ENCODE data around the gene SLAMF1. TPM values are rescaled to one million over a fixed set of nuclear protein-coding genes. Genes with fewer than 3 reads are reported as not detected.
"Not testable (repeated sequence)": the region's sequence is repeated elsewhere in the genome, so short reads cannot be mapped to it uniquely, and the experiment has no call there.

The SLAMF1 gene
- total RNA-seq, 1 donor from 2014 or later, result under 0.01 TPM

GRCh38 chr1:160640359-160641123, 6.3 kb downstream of the SLAMF1 start:
- DNase-seq (ENCODE audit: low read depth in 2 of 2), result no peak

- peak; percentile 21 to 35 for DNase-seq (ENCODE audit: low read depth in 2 of 2)
Measured at GRCh38 chr1:160639652-160640051, 7.2 kb downstream of the SLAMF1 start.

DNA sequence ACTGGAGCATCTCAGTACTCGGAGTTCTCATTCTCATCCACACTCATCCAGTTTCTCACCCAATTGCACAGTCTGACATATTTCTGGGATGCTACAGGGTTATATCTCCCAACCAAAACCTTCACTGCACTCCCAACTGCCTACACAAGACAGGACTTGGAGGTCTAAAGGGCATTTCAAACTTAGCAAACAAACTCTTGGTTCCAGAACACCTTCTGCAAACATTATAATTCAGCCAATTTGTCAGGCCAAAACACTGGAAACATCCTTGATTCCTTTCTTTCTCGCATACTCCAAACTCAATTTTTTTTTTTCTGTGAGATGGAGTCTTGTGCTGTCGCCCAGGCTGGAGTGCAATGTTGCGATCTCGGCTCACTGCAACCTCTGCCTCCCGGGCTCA, 7.9 kb downstream of the SLAMF1 start:
- DNase-seq (ENCODE audit: low read depth in 2 of 2), result no peak

GRCh38 chr1:160638540-160638857, 8.3 kb downstream of the SLAMF1 start:
- DNase-seq (ENCODE audit: low read depth in 2 of 2), result no peak

GRCh38 chr1:160637821-160638539, 8.9 kb downstream of the SLAMF1 start:
- DNase-seq (ENCODE audit: low read depth in 2 of 2), result peak; percentile 17 to 65

- DNase-seq (ENCODE audit: low read depth in 2 of 2), result no peak
Measured at GRCh38 chr1:160637065-160637464, 9.8 kb downstream of the SLAMF1 start.

DNA sequence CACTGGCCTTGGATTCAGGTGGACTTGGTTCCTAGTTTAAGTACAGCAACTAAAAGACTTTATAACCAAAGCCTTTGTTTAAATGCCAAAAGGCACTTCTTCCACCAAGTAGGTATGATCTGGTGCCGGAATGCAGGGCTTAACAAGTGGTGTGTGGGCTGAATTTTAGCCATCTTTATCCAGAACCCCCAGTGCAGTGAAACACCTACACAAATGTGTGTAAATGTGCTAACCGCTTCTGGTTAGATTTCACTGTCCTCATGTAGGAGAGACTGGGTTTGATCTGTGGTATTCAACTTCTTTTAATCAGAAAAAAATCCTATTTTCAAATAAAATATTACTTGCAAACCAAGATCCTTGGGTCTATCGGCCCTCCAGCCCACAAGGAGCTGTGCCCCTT, 10.3 kb downstream of the SLAMF1 start:
- no peak for DNase-seq (ENCODE audit: low read depth in 2 of 2)

DNA sequence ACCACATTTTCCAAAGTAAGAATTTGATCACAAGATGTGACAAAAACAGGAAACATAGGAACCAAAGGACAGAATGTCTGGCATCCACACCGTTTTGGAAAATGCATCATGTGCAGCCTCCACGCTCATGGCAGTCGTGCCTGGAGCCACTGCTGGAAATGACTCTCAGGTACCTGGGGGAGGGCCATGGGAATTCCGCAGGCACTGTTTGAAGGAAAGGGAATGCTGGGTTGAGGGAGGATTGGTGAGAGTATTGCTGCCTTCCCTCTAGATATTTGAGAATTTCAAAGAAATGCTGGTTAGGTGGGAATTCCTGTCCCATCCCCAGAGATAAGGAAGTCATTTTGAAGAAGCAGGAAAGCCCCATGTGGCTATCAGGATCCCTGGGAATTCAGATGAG, 10.8 kb downstream of the SLAMF1 start:
- peak; percentile 48 to 94 for DNase-seq (ENCODE audit: low read depth in 2 of 2)

- DNase-seq (ENCODE audit: low read depth in 2 of 2), result no peak
Measured at GRCh38 chr1:160634543-160635491, 12.0 kb downstream of the SLAMF1 start.

DNA sequence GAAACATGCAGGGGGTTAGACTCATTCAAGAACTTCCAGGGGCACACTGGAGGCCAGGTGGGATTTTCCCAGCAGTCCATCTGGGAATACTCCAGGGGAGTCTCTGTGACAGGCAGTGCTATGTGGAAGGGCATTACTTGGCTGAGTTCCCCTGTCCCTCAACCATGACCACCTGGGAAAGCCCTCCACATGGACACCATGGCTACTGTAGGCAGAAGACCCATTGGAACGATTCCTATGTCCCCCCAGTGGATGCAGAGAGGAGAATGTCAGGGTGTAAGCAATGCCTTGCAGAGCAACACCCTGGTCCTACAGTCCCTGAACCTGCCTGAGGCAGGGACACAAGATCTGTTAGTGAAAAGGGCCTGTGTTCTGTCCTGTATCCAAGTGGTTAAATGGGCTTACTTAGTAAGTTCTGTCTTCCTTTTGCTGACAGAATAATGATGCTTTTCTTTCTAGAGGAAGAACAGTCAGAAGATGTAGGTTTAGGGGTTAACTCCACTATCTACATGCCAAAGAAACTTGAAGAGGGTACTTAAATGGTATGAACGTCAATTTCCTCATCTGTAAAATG, 13.4 kb downstream of the SLAMF1 start:
- no peak for DNase-seq (ENCODE audit: low read depth in 2 of 2)

- no peak for DNase-seq (ENCODE audit: low read depth in 2 of 2)
Measured at GRCh38 chr1:160631983-160632625, 14.7 kb downstream of the SLAMF1 start.

GRCh38 chr1:160630523-160631451, 16.1 kb downstream of the SLAMF1 start:
- no peak for DNase-seq (ENCODE audit: low read depth in 2 of 2)

DNA sequence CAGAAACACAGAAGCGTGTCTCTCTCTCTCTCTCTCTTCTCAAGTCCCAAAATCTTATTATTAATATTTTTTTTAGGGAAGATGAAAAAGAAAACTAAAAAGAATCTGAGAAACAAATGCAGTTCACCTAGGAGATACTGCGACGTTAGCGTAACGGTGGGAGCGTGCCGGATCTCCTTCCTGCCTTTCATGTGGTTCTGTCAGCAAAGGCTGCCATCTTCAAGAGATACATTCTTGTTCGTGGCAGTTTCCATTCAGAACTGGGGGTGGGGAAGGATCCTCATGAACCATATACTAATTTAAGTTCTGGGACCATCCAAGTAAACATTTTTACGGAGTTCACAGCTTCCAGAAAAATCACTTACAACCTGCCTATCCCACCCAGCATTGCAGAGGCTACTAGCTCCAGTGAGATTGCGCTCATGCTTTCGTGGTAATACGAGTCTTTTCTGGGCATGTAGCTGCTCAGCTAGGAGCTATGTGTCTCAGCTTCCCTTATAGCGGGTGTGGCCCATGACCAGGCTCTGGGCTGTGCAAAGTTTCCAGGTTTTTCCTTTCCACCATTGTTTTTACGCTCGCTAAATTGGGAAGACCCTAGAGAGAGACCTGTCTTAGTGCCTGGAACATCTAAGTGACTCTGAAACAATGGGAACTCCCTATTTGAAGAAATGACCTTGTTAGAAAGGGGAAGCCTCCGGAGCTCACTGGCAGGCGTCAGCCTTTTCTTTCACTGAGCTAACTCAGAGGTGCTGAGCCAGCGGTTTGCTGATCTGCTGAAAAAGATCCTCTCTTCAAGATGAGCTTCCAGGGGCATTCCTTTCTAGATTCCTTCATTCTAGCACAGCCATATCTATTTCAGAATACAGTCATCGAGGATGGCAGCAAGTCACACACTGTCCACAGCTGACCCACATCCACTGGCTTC, 17.3 kb downstream of the SLAMF1 start:
- no peak for DNase-seq (ENCODE audit: low read depth in 2 of 2)

GRCh38 chr1:160628799-160629263, 18.0 kb downstream of the SLAMF1 start:
- DNase-seq (ENCODE audit: low read depth in 2 of 2), result no peak

DNA sequence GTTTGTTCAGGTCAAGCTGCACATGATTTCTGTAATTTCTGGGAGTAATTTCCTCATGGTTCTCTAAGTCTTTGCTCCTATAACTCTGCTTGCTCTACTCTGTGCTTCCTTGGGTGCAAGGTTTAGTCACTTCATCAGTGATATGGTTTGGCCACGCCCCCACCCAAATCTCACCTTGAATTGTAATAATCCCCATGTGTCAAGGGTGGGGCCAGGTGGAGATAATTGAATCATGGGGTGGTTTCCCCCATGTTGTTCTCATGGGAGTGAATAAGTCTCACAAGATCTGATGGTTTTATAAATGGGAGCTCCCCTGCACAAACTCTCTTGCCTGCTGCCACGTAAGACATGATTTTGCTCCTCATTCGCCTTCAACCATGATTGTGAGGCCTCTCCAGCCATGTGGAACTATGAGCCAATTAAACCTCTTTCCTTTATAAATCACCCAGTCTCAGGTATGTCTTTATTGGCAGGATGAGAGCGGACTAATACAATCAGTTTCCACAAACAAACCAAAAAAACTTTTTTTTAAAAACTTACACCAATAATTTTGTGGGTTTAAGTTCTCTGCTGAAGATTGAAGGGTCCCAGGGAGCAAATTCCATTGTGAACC, 19.1 kb downstream of the SLAMF1 start:
- not testable (repeated sequence) for DNase-seq (ENCODE audit: low read depth in 2 of 2)

- DNase-seq (ENCODE audit: low read depth in 2 of 2), result no peak
Measured at GRCh38 chr1:160626509-160627342, 20.1 kb downstream of the SLAMF1 start.

- no peak for DNase-seq (ENCODE audit: low read depth in 2 of 2)
Measured at GRCh38 chr1:160625725-160626498, 20.9 kb downstream of the SLAMF1 start.

Measured in dermis microvascular lymphatic vessel endothelial cell (primary cell).